IMR-90 (cell line): ENCODE measurements around the gene OSBPL2. TPM values are rescaled to one million over a fixed set of nuclear protein-coding genes. Genes with fewer than 3 reads are reported as not detected.

Experiments used
- ATAC-seq: fragments of 200-7000 bp; cut with Tn5 transposase; 2 replicates; pipeline ENCODE4 v1.9.1; 2020; ENCODE audit warnings: low read depth, mild to moderate bottlenecking, moderate library complexity
- BruUV-seq: library from RNA; stranded (reverse); fragments of 400-500 nt; replicated peaks from 2 replicates; lab custom pipeline; 2021; lab: Mats Ljungman, UMichigan
- CTCF ChIA-PET: fragments of 300-600 bp; formaldehyde crosslinking; extraction: SDS; loops from one replicate; lab custom pipeline; 2021; ENCODE audit warnings: antibody characterized with exemption; lab: Yijun Ruan, JAX
- POLR2A ChIA-PET: fragments of 300-600 bp; sonication (Branson Sonifier 250); formaldehyde crosslinking; loops from one replicate; lab custom pipeline; 2022; ENCODE audit warnings: antibody characterized with exemption; ENCODE audit not compliant: unreplicated experiment; lab: Charles Lee
- DNase-seq: peaks from one replicate; pipeline ENCODE4 v3.0.0; 2013
- H2AFZ ChIP-seq: replicated peaks from 2 replicates; pipeline ENCODE3; 2013; ENCODE audit warnings: low read length, mild to moderate bottlenecking; ENCODE audit not compliant: poor library complexity
- H2AK5ac ChIP-seq: 2 replicates; pipeline ENCODE4 v1.6.1; 2013; ENCODE audit warnings: low read depth, low read length, inconsistent platforms
- H2AK9ac ChIP-seq: replicated peaks from 2 replicates; pipeline ENCODE3; 2013; ENCODE audit warnings: mild to moderate bottlenecking, low read depth, low read length, moderate library complexity; ENCODE audit not compliant: poor library complexity
- H2BK120ac ChIP-seq: 2 replicates; pipeline ENCODE4 v1.6.1; 2013; ENCODE audit warnings: low read depth, low read length, inconsistent platforms
- H2BK15ac ChIP-seq: 3 replicates; pipeline ENCODE4 v1.6.1; 2013; ENCODE audit warnings: low read depth, low read length, inconsistent platforms
- H2BK20ac ChIP-seq: 2 replicates; pipeline ENCODE4 v1.6.1; 2013; ENCODE audit warnings: low read depth, mild to moderate bottlenecking, inconsistent platforms, low read length, moderate library complexity
- H2BK5ac ChIP-seq: 2 replicates; pipeline ENCODE4 v1.6.1; 2013; ENCODE audit warnings: mild to moderate bottlenecking, low read depth, low read length, inconsistent platforms; ENCODE audit not compliant: poor library complexity, severe bottlenecking
- H3K14ac ChIP-seq: replicated peaks from 2 replicates; pipeline ENCODE4 v1.6.1; 2013; ENCODE audit warnings: low read depth, low read length, inconsistent platforms
- H3K18ac ChIP-seq: 2 replicates; pipeline ENCODE4 v1.6.1; 2013; ENCODE audit warnings: low read depth, low read length, control low read depth
- H3K23ac ChIP-seq: 2 replicates; pipeline ENCODE4 v1.6.1; 2013; ENCODE audit warnings: low read depth, low read length, inconsistent platforms
- H3K27ac ChIP-seq: 2 replicates; pipeline ENCODE4 v1.5.1; 2013; ENCODE audit warnings: mild to moderate bottlenecking, control low read depth, low read length; ENCODE audit not compliant: insufficient read depth
- H3K27me3 ChIP-seq: 2 replicates; pipeline ENCODE4 v1.6.1; 2013; ENCODE audit warnings: low read length; ENCODE audit not compliant: control insufficient read depth, insufficient read depth
- H3K36me3 ChIP-seq: 2 replicates; pipeline ENCODE4 v1.6.1; 2013; ENCODE audit warnings: low read length, mixed read lengths; ENCODE audit not compliant: control insufficient read depth, insufficient read depth
- H3K4ac ChIP-seq: 2 replicates; pipeline ENCODE4 v1.6.1; 2013; ENCODE audit warnings: low read depth, low read length, inconsistent platforms
- H3K4me1 ChIP-seq: 2 replicates; pipeline ENCODE4 v1.6.1; 2013; ENCODE audit warnings: low read length, mixed read lengths; ENCODE audit not compliant: control insufficient read depth, insufficient read depth
- H3K4me2 ChIP-seq: 2 replicates; pipeline ENCODE4 v1.6.1; 2013; ENCODE audit warnings: low read depth, mild to moderate bottlenecking, control low read depth, low read length, moderate library complexity
- H3K4me3 ChIP-seq: 2 replicates; pipeline ENCODE4 v1.5.1; 2013; ENCODE audit warnings: low read depth, mild to moderate bottlenecking, control low read depth, low read length, moderate library complexity; ENCODE audit not compliant: insufficient read depth
- H3K56ac ChIP-seq: 2 replicates; pipeline ENCODE4 v1.6.1; 2013; ENCODE audit warnings: low read length, inconsistent platforms; ENCODE audit not compliant: insufficient read depth; ENCODE audit errors: extremely low read depth
- H3K79me1 ChIP-seq, 2 experiments: 2 replicates each; pipeline ENCODE4 v1.6.1; 2013; ENCODE audit warnings: low read length in 2 of 2, inconsistent platforms in 1 of 2, low read depth in 1 of 2
- H3K9ac ChIP-seq: 2 replicates; pipeline ENCODE4 v1.6.1; 2013; ENCODE audit warnings: low read depth, low read length, control low read depth
- H3K9me1 ChIP-seq: 2 replicates; pipeline ENCODE4 v1.6.1; 2013; ENCODE audit warnings: low read length, inconsistent platforms; ENCODE audit not compliant: insufficient read depth
- H3K9me3 ChIP-seq: 2 replicates; pipeline ENCODE4 v1.6.1; 2013; ENCODE audit warnings: low read length; ENCODE audit not compliant: control insufficient read depth, insufficient read depth
- H4K20me1 ChIP-seq: 2 replicates; pipeline ENCODE4 v1.6.1; 2013; ENCODE audit warnings: low read length, inconsistent platforms; ENCODE audit not compliant: insufficient read depth
- H4K5ac ChIP-seq: 2 replicates; pipeline ENCODE4 v1.6.1; 2013; ENCODE audit warnings: mild to moderate bottlenecking, low read depth, low read length, control low read depth
- H4K8ac ChIP-seq, 2 experiments: 2 replicates each; pipeline ENCODE4 v1.6.1; 2013; ENCODE audit warnings: low read depth in 2 of 2, low read length in 2 of 2, control low read depth in 1 of 2, inconsistent platforms in 1 of 2
- H4K91ac ChIP-seq: 2 replicates; pipeline ENCODE4 v1.6.1; 2013; ENCODE audit warnings: low read depth, low read length, inconsistent platforms; ENCODE audit not compliant: insufficient read depth
- BHLHE40 ChIP-seq: fragments of 150-350 bp; IDR thresholded peaks from 2 replicates; pipeline ENCODE4 v1.6.1; 2016; ENCODE audit warnings: mild to moderate bottlenecking, low read depth, low read length
- ELK1 ChIP-seq: fragments of 150-350 bp; IDR thresholded peaks from 2 replicates; pipeline ENCODE4 v1.6.1; 2016; ENCODE audit warnings: low read depth, mild to moderate bottlenecking, low read length, moderate library complexity, borderline replicate concordance
- FOS ChIP-seq: fragments of 150-350 bp; IDR thresholded peaks from 2 replicates; pipeline ENCODE4 v1.6.1; 2016; ENCODE audit warnings: low read depth, low read length
- RAD21 ChIP-seq: IDR thresholded peaks from 2 replicates; pipeline ENCODE4 v1.6.1; 2012; ENCODE audit warnings: low read length, improper control_type of control experiment
- WGBS, 2 experiments: methylation state at CpG; one replicate each; pipeline versions ENCODE4 v1.1.5 to v1.1.7; 2013; ENCODE audit warnings: missing lambda C conversion rate in 2 of 2; ENCODE audit not compliant: insufficient read length in 1 of 2; ENCODE audit errors: extremely low coverage in 2 of 2; 5-methylcytosine and 5-hydroxymethylcytosine counted together
- dilution Hi-C: fragments of 300-500 bp; cut with HindIII; formaldehyde crosslinking; loops from one replicate; pipeline ENCODE4 v1.14.3; 2018; ENCODE audit warnings: low sequenced_read_pairs; ENCODE audit not compliant: unreplicated experiment
- in situ Hi-C: fragments of 300-500 bp; cut with MboI; formaldehyde crosslinking; loops from 3 replicates; pipeline ENCODE4 v1.14.3; 2019; ENCODE audit warnings: low sequenced_read_pairs, inconsistent platforms, mixed read lengths
- intact Hi-C: fragments of 100-400 bp; cut with micrococcal nuclease; formaldehyde crosslinking; loops from 2 replicates; pipeline ENCODE4 v1.10.0; 2022
- polyA plus RNA-seq, 3 experiments: library from polyadenylated mRNA; depleted of rRNA; stranded (reverse); fragments of >200 nt; gene quantifications; 2 replicates each; pipeline ENCODE4 v1.2.3, GENCODE V29; 2012; ENCODE audit warnings: low replicate concordance in 1 of 3
- total RNA-seq: library from RNA; depleted of rRNA; stranded (reverse); fragments of >200 nt; gene quantifications from 2 replicates; pipeline ENCODE4 v1.2.3, GENCODE V29; 2012

The OSBPL2 gene
- total and polyA plus RNA-seq, 2 of the 4 experiments (the other 2 are of a cell fraction): 19.3 to 27.6 TPM

- no peaks in the 10 kb centered on the region; the same call in 1 of the 2 replicates for H4K20me1 ChIP-seq
- in situ Hi-C loops (no loop called here), intact Hi-C loops (no loop called here), dilution Hi-C loops (no loop called here)
- no peaks in the 10 kb centered on the region for H3K9me3 ChIP-seq
- no peaks in the 10 kb centered on the region for H3K9me1 ChIP-seq
- 94% methylated on average over 26 of the region's 37 CpGs; no CpG with 5 or more reads in 1 of the 2 experiments for WGBS, 2 experiments
- H2BK20ac ChIP-seq: no peak overlapping the region
- H3K56ac ChIP-seq: no peak overlapping the region
- no peak overlapping the region for H4K5ac ChIP-seq
- H3K9ac ChIP-seq: no peak overlapping the region
- no TSS peak for BruUV-seq
- no peak overlapping the region for H3K4ac ChIP-seq
- no peaks in the 10 kb centered on the region for H3K79me1 ChIP-seq
- no peak overlapping the region for H2BK5ac ChIP-seq
- TF ChIP-seq ELK1: no peak
- no peak for TF ChIP-seq FOS
- TF ChIP-seq BHLHE40: no peak
- TF ChIP-seq RAD21: no peak
- no peak overlapping the region for H3K18ac ChIP-seq
- H3K23ac ChIP-seq: no peak overlapping the region
- peak overlapping the region; percentile 72 for H2AK9ac ChIP-seq
- ChIA-PET CTCF (no interaction called here), POLR2A (no interaction called here)
- no peak overlapping the region for H4K91ac ChIP-seq
- no peak overlapping the region for H2BK120ac ChIP-seq
- no peak overlapping the region for H2BK15ac ChIP-seq
- no peaks in the 10 kb centered on the region for H3K4me1 ChIP-seq
- H2AFZ ChIP-seq: peak overlapping the region; percentile 11
- peaks cover 50% of the 10 kb centered on the region for H3K36me3 ChIP-seq
- no peak for ATAC-seq
- no peak overlapping the region for H4K8ac ChIP-seq
- no peak overlapping the region for H3K27ac ChIP-seq
- H3K14ac ChIP-seq: no peak overlapping the region
- H3K27me3 ChIP-seq: no peaks in the 10 kb centered on the region
- no peak overlapping the region for H3K4me2 ChIP-seq
- DNase-seq: no peak
- H2AK5ac ChIP-seq: no peak overlapping the region
- no peak overlapping the region for H3K4me3 ChIP-seq
These were observed 91.4 kb downstream of the OSBPL2 start for GRCh38 chr20:62329389-62330377.
